Renal cortex interstitium (tissue), 11 donors: Measurements from ENCODE around the gene WNK2. TPM values are rescaled to one million over a fixed set of nuclear protein-coding genes. Genes with fewer than 3 reads are reported as not detected.

Experiments
- DNase-seq, 11 donors: peaks; one replicate each; pipeline ENCODE4 v3.0.0-alpha.2; 2013; ENCODE audit warnings: low read depth in 9 of 11, low spot score in 4 of 11; ENCODE audit errors: extremely low read depth in 1 of 11
- polyA plus RNA-seq, 3 donors: library from polyadenylated mRNA; unstranded; fragments of 120-200 nt; gene quantifications; one replicate each; pipeline ENCODE4 v1.2.1, GENCODE V29; 2013; ENCODE audit not compliant: insufficient read length in 3 of 3

The WNK2 gene
- polyA plus RNA-seq, 3 donors = 24.8 to 34.0 (median 29.0) TPM

GRCh38 chr9:93258419-93258817, 74.5 kb downstream of the WNK2 start:
- no peak for DNase-seq

DNA sequence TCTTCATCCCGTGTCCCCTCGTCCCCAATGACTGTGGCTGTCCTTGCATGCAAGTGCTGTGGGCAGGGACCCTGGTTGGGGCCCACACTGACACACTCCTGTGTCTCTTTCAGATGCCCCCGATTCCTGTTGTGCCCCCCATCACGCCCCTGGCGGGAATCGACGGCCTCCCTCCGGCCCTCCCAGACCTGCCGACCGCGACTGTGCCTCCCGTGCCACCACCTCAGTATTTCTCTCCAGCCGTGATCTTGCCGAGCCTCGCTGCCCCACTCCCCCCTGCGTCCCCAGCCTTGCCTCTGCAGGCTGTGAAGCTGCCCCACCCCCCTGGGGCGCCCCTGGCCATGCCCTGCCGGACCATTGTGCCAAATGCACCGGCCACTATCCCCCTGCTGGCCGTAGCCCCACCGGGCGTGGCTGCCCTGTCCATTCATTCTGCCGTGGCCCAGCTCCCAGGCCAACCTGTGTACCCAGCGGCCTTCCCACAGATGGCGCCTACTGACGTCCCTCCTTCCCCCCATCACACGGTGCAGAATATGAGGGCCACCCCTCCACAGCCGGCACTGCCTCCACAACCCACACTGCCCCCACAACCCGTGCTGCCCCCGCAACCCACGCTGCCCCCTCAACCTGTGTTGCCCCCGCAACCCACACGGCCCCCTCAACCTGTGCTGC, 75.0 kb downstream of the WNK2 start:
- no peak for DNase-seq

DNA sequence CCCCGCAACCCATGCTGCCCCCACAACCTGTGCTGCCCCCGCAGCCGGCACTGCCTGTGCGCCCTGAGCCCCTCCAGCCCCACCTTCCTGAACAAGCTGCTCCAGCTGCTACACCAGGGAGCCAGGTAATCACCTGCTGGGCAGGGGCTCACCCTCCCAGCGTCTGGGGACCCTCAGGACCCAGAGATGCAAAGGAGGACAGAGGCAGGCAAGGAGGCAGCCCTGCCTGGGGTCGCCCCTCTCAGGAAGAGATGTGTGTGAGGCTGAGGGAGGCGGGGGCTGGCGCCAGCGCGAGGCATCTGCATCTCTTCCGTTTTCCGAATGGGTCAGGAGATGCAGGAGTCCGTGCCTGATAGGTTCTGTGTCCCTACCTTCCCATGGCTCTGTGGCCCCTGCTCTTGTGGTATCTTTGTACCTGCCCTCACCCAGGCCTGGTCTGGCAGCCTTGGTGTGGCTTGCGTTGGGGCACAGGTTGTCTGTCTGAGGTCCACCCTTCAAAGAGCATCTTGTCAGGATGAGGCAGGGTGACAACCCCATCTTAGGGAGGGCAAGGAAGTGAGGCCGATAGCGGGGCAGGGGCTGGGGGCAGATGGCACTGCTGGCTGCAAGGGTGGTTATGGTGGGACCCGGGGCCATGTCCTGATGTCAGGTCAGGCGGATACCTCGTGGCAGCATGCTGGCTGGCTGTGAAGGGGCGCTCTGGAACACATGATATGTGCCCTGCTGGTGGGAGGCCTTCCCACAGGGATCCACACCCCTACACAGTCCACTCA, 75.7 kb downstream of the WNK2 start:
- no peak for DNase-seq

DNA sequence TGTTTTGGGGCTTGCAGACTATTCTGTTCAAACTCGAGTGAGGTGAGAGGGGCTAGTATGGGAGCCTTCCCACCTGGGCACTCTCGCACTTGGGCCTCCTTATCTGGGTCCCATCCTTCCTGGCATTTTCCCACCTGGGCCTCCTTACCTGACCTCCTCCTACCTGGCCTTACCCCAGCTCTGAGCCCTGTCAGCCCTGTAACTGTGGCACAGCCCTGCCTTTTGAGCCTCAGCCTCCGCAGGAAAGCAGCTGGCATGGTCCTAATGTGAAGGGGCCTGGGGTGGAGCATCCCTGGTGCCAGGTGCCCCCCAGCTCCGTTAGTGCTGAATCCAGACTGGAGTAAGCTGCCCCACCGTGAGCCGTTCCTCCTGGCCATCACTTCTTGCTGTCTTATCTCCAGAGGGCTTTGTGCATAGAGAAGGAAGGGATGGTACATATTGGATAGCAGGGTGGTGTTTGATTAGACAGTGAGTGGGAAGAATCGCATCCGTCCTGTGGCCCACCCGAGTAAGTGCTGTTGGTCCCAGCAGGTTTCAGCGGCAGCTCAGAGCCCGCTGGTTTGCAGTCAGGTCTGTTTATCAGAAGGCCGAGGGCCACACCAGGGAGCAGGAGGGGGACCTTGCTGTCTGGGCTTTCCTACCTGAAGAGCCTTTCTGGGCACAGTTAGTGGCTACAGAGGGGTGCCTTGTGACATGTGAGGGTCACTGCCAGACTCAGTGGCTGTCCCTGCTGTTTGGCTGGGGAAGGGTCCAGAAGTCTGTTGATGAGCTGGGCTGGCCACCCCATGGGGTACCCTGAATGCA, 76.5 kb downstream of the WNK2 start:
- DNase-seq = no peak

DNA sequence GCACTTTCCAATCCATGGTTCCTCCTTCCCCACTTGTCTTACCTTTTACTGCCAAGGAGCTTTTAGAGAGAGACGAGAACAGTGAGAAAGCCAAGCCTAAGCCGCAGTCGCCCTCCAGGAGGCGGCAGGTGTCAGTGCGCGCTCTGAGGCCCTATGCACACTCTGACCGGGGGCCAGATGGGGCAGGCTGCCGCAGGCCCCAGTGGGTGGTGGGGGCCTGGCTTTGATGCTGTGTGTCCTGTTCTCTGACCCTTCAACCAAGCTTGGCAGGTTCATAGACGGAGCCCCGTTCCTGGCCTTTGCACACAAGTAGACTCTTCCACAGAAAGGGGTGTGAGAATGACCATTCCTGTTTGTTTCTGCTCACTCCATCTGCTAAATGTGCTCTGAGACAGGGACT, 77.3 kb downstream of the WNK2 start:
- no peak for DNase-seq

- no peak for DNase-seq
Observed at GRCh38 chr9:93261735-93262523, 78.0 kb downstream of the WNK2 start.

DNA sequence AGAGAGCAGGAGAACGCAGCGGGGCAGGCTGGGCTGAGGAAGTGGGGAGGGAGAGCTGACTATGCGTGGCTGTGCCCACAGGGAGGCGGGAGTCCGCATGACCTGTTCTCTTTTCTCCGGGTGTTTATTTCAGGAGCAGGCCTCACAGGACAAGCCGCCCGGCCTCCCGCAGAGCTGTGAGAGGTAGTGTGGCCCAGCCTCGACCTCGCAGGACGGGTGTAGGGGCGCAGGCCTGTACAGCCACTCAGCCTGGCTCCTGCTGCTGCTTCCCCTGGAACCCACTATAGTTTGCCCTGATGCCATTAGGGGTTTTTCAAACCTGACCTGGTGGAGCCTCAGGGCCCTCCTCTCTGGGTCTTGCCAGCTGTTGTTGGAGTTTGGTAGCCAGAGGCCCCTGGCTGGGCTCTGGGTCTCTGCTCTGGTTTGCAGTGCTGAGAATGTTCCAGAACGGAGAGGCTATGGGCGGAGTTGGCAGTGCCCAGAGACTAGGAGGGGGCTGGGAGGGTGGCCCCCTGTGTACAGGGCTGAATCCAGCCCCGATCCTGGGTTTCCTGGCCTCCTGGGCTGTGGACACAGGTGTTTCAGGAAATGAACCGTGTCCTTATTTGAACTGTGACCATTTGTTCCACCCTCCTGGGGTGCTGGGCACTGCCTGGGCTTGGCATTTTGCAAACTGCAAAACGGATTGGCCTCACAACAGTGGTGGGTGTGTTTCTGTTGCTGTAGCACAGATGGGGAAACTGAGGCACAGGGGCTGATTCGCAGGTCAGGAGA, 78.8 kb downstream of the WNK2 start:
- DNase-seq = no peak

DNA sequence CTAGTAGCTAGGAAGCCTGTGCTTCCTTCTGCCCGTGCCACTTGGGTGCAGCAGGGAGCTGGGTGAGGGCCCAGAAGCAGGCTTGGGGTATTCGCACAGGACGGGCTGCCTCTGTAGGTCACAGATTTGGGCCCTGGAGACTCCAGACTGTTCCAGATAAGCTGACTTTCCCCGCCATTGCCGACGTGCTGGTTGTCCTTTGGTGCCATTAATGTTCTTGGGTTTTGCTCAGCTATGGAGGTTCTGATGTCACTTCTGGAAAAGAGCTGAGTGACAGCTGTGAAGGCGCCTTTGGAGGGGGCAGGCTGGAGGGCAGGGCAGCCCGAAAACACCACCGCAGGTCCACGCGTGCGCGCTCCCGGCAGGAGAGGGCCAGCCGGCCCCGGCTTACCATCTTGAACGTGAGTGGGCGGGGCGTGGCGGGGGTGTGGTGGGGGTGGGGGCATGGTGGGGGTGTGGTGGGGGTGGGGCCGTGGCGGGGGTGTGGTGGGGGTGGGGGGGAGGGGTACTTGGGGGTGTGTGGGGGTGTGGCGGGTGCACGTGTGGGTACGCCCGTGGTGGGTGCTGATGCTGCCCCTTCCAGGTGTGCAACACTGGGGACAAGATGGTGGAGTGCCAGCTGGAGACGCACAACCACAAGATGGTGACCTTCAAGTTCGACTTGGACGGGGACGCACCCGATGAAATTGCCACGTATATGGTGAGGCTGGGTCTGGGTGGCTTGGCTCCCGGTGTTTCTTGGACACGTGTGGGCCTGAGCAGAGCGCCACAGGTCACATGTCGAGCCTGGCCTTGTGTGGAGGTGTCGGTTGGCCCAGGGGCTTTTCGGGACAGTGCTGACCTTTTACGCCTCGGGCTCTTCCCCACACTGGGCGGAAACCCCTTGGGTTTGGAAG, 79.6 kb downstream of the WNK2 start:
- DNase-seq = no peak

GRCh38 chr9:93264338-93265125, 80.6 kb downstream of the WNK2 start:
- no peak for DNase-seq

GRCh38 chr9:93265301-93265971, 81.5 kb downstream of the WNK2 start:
- no peak for DNase-seq

DNA sequence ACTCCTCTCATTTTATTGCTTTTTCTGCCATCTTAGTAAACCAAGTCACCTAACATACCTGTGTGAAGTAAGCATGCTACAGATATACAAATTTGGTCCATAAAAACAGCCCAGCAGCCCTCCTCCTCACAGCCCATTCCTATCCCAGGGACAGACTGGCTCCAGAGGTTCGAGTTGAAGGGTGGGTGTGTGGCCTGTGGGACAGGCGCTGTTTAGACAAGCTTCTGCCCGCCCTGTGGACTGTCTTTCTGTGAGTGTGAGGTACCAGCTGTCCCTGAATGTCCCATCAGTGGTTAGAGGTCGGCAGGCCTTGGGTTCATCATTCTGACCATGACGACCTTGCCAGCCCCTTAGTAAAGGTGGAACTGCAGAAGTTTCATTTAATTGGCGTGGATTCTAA, 82.0 kb downstream of the WNK2 start:
- no peak for DNase-seq

- no peak for DNase-seq
Observed at GRCh38 chr9:93266521-93267001, 82.6 kb downstream of the WNK2 start.

DNA sequence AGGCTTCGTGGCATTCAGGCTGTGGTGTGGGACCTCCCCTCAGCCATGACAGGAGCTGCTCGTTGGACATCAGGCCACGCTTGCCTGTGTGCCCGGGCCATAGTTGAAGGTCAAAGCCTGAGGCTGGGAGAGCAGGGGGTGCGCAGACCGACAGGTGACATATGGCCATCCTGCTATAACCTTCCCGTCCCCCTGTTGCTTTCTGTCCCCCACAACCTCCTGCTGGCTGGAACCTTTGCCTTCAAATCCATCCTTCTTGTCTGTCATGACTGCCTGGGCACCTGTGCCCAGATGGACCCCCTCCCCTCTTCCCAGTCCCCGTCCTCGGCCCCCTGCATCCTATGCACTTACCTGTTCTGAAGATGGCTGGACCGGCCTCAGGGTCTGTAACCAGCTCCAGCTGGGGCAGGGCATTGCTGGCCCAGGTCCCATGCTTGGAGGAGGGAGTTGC, 83.2 kb downstream of the WNK2 start:
- no peak for DNase-seq

- no peak for DNase-seq
Observed at GRCh38 chr9:93267681-93268505, 84.0 kb downstream of the WNK2 start.
